Panc1 (cell line): ENCODE measurements around the gene ROBO1. TPM values are rescaled to one million over a fixed set of nuclear protein-coding genes. Genes with fewer than 3 reads are reported as not detected.

Source experiments
- ATAC-seq: fragments of 200-7000 bp; cut with Tn5 transposase; 2 replicates; pipeline ENCODE4 v1.9.1; 2020; ENCODE audit warnings: mild to moderate bottlenecking, moderate library complexity
- BruUV-seq: library from RNA; stranded (reverse); fragments of 400-500 nt; replicated peaks from 2 replicates; lab custom pipeline; 2021; lab: Mats Ljungman, UMichigan
- CTCF ChIA-PET: fragments of 300-600 bp; sonication (Branson Sonifier 250); formaldehyde crosslinking; loops from one replicate; lab custom pipeline; 2022; ENCODE audit warnings: antibody characterized with exemption; lab: Charles Lee
- POLR2A ChIA-PET: fragments of 300-600 bp; sonication (Branson Sonifier 250); formaldehyde crosslinking; loops from one replicate; lab custom pipeline; 2022; ENCODE audit warnings: antibody characterized with exemption; lab: Charles Lee
- DNase-seq: peaks from one replicate; pipeline ENCODE4 v3.0.0-alpha.2; 2010; ENCODE audit warnings: low read depth, low spot score
- H3K27ac ChIP-seq: 2 replicates; pipeline ENCODE4 v1.5.1; 2011; ENCODE audit warnings: mild to moderate bottlenecking, low read length, inconsistent platforms
- H3K27me3 ChIP-seq: fragments of 200-500 bp; sonication (Bioruptor generic); 2 replicates; pipeline ENCODE4 v1.6.0; 2014; ENCODE audit warnings: low read length, inconsistent platforms; ENCODE audit not compliant: control insufficient read depth, insufficient read depth
- H3K36me3 ChIP-seq: fragments of 200-500 bp; sonication (Bioruptor generic); 2 replicates; pipeline ENCODE4 v1.5.1; 2014; ENCODE audit warnings: inconsistent platforms, mild to moderate bottlenecking, low read length, moderate library complexity; ENCODE audit not compliant: control insufficient read depth, insufficient read depth
- H3K4me1 ChIP-seq: 2 replicates; pipeline ENCODE4 v1.5.1; 2011; ENCODE audit warnings: inconsistent platforms, mild to moderate bottlenecking, low read length, moderate library complexity; ENCODE audit not compliant: control insufficient read depth, insufficient read depth
- H3K4me3 ChIP-seq, 2 experiments: 2 replicates each; pipeline ENCODE4 v1.5.1; 2011 to 2012; ENCODE audit warnings: low read depth in 2 of 2, low read length in 2 of 2, mild to moderate bottlenecking in 2 of 2, inconsistent platforms in 1 of 2, moderate library complexity in 1 of 2
- H3K9me3 ChIP-seq: fragments of 200-500 bp; sonication (Bioruptor generic); 2 replicates; pipeline ENCODE4 v1.5.1; 2014; ENCODE audit warnings: low read depth, mild to moderate bottlenecking, inconsistent platforms, low read length, moderate library complexity; ENCODE audit not compliant: control insufficient read depth, insufficient read depth
- CTCF ChIP-seq: fragments of 450-650 bp; IDR thresholded peaks from 2 replicates; pipeline ENCODE4 v1.5.1; 2017; ENCODE audit warnings: mild to moderate bottlenecking
- POLR2AphosphoS5 ChIP-seq: IDR thresholded peaks from 2 replicates; pipeline ENCODE4 v1.6.1; 2012; ENCODE audit warnings: mild to moderate bottlenecking, low read depth, low read length, moderate library complexity
- REST ChIP-seq, 2 experiments: IDR thresholded peaks; 2 replicates each; pipeline ENCODE4 v1.6.1; 2011 to 2012; ENCODE audit warnings: low read depth in 2 of 2, control low read depth in 1 of 2, low read length in 1 of 2, mild to moderate bottlenecking in 1 of 2, moderate library complexity in 1 of 2; ENCODE audit not compliant: insufficient read depth in 1 of 2
- SIN3A ChIP-seq: IDR thresholded peaks from 2 replicates; pipeline ENCODE4 v1.6.1; 2012; ENCODE audit warnings: low read depth, mild to moderate bottlenecking, low read length, moderate library complexity, borderline replicate concordance; ENCODE audit not compliant: insufficient read depth
- TCF7L2 ChIP-seq: IDR thresholded peaks from 2 replicates; pipeline ENCODE4 v1.6.1; 2011; ENCODE audit warnings: mild to moderate bottlenecking, low read depth, low read length, inconsistent platforms
- in situ Hi-C: cut with HindIII; loops from 2 replicates; pipeline ENCODE4 v1.10.0; 2016; ENCODE audit warnings: low sequenced_read_pairs, low pct_unique_long_range_greater_than_20kb
- intact Hi-C: fragments of 100-400 bp; cut with micrococcal nuclease; formaldehyde crosslinking; loops from one replicate; pipeline ENCODE4 v1.10.0; 2022; ENCODE audit not compliant: unreplicated experiment
- total RNA-seq: library from RNA; stranded (reverse); gene quantifications from one replicate; pipeline ENCODE4 v1.2.1, GENCODE V29; 2021; ENCODE audit not compliant: unreplicated experiment

The ROBO1 gene
- total RNA-seq, 1 experiment from 2014 or later: 61.6 TPM

- DNase-seq (no peak), ATAC-seq (no peak)
- TF ChIP-seq CTCF (no peak), REST (IDR thresholded peaks at IDR 0.05; ENCODE audit: insufficient read depth in 1 of 2, low read depth in 2 of 2, low read length in 1 of 2) (no peak)
- Histone ChIP-seq H3K27ac (no peak overlapping the region), H3K36me3 (no peaks in the 10 kb centered on the region), H3K4me3 (no peak overlapping the region), H3K27me3 (no peaks in the 10 kb centered on the region), H3K9me3 (no peaks in the 10 kb centered on the region), H3K4me1 (no peaks in the 10 kb centered on the region)
- in situ Hi-C loops: no loop called here
- BruUV-seq: no TSS peak
- ChIA-PET POLR2A (no interaction called here), CTCF (no interaction called here)
- intact Hi-C loops: no loop called here
These were observed 701.3 kb downstream of the ROBO1 start for GRCh38 chr3:79066481-79066880.

GRCh38 chr3:79063624-79064023, 704.2 kb downstream of the ROBO1 start:
- no peak overlapping the region for H3K4me3 ChIP-seq
- no peaks in the 10 kb centered on the region for H3K4me1 ChIP-seq
- CTCF ChIA-PET: interaction anchor here (0.5 kb wide), 1 partner anchor 81 kb away, joined by 4 read pairs; no protein-coding TSS in a partner anchor
- H3K9me3 ChIP-seq: no peaks in the 10 kb centered on the region
- no TSS peak for BruUV-seq
- H3K27me3 ChIP-seq: no peaks in the 10 kb centered on the region
- no peaks in the 10 kb centered on the region for H3K36me3 ChIP-seq
- no peak for TF ChIP-seq TCF7L2
- no peak overlapping the region for H3K27ac ChIP-seq
- POLR2A ChIA-PET: no interaction called here
- ATAC-seq: no peak
- in situ Hi-C loops (no loop called here), intact Hi-C loops (no loop called here)
- DNase-seq: no peak

- H3K4me3 ChIP-seq: no peak overlapping the region
- ChIA-PET POLR2A (no interaction called here), CTCF (no interaction called here)
- no peak for DNase-seq
- no peak for ATAC-seq
- BruUV-seq: no TSS peak
- no peaks in the 10 kb centered on the region for H3K27me3 ChIP-seq
- no peak overlapping the region for H3K27ac ChIP-seq
- no peaks in the 10 kb centered on the region for H3K9me3 ChIP-seq
- no peaks in the 10 kb centered on the region for H3K36me3 ChIP-seq
- H3K4me1 ChIP-seq: no peaks in the 10 kb centered on the region
- intact Hi-C loops: no loop called here
- in situ Hi-C loops: no loop called here
- TF ChIP-seq SIN3A: no peak
- no peak for TF ChIP-seq REST (IDR thresholded peaks at IDR 0.05; ENCODE audit: insufficient read depth in 1 of 2, low read depth in 2 of 2, low read length in 1 of 2)
- no peak for TF ChIP-seq POLR2AphosphoS5
- no peak for TF ChIP-seq CTCF
- TF ChIP-seq TCF7L2: no peak
These were observed 710.0 kb downstream of the ROBO1 start for GRCh38 chr3:79057756-79058155.
